HG02870 (cell line): ENCODE data around the gene PRKAG2.

Source experiments
- ATAC-seq: cut with Tn5 transposase; IDR thresholded peaks from one replicate; pipeline ENCODE4 v1.9.1; 2021; ENCODE audit warnings: mild to moderate bottlenecking, moderate library complexity; ENCODE audit not compliant: unreplicated experiment

The PRKAG2 gene

DNA sequence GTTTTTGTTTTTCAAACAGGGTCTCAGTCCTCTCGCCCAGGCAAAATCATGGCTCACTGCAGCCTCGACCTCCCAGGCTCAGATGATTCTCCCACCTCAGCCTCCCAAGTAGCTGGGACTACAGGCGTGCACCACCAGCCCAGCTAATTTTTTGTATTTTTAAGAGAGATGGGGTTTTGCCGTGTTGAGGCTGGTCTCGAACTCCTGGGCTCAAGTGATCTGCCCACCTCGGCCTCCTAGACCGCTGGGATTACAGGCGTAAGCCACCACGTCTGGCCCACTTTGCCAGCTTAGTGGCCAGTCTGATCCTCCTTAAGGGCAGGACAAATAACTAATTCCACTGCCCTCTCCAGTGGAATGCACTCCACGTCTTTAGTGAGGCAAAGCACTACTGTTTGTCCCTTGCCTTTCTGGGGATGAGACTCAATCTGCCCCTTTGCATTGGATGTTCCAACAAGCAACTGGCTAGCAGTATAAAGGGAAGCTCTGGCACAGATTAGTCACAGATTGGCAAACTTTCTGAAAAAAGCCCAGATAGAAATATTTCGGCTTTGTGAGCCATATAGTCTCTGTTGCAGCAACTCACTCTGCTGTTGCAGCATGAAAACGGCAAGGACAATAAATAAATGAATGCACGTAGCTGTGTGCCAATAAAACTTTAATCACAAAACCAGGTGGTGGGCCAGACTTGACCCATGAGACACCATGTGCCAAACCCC, 213.4 kb downstream of the PRKAG2 start:
- no peak for ATAC-seq

DNA sequence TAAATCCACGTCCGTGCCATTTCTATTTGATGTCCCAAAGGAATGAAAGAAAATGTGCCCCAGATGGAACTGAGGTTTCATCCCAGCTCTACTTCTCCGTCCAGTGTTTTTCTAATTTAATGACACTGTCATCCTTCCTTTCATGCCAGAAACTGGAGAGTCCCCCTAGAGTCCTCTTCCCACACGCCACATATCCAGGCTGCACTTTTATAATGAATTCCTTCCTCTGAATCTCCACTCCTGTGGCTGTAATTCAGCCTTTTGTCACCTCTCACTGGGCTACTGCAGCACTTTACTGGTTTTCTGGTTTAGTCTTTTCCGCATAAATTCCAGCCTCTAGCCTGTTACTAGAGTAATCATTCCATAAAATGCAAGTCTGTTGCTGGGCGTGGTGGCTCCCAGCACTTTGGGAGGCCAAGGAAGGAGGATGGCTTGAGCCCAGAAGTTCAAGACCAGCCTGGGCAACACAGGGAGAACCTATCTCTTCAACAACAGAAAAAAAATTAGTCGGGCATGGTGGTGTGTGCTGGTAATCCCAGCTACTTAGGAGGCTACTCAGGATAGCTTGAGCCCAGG, 214.6 kb downstream of the PRKAG2 start:
- no peak for ATAC-seq

GRCh38 chr7:151661587-151661986, 215.3 kb downstream of the PRKAG2 start:
- no peak for ATAC-seq

DNA sequence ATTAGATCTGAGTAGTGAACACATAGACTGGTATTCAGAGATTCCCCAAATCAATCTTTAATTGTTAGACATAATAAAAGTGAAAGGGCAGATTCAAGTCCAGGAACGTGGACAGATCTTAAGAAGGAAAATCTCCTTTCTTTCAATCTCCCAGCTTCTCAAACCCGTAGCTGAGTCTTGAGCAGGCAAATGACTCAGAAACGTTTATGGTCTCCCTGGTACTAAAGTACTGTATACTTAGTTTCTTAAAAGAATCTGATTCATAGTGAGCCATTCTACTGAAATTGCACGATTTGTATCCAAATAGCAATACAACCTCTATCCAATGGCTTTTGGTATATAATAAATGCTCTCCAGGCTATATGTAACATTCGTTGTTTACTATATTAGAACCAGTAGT, 216.8 kb downstream of the PRKAG2 start:
- no peak for ATAC-seq

GRCh38 chr7:151659219-151659618, 217.7 kb downstream of the PRKAG2 start:
- ATAC-seq, result no peak

GRCh38 chr7:151658778-151659177, 218.1 kb downstream of the PRKAG2 start:
- ATAC-seq, result no peak

DNA sequence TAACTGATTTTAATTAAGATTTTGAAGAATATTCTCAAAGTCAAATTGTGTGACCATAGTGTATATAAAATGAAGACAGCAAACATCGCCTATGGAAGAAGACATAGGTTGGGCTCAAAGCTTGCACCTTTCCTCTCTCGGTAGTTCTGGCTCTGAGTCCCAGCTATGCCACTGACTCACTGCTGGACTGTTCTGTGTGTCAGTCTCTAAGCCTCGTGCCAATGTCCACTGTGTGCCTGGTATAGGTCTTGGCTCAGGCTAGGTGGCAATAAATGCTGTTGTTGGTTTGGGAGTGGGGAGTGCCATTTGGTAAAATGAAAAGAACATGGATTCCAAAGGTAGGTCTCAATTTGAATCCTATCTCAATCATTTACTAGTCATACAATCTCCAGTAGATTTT, 219.7 kb downstream of the PRKAG2 start:
- ATAC-seq, result no peak

- ATAC-seq, result no peak
Measured at GRCh38 chr7:151655555-151655954, 221.4 kb downstream of the PRKAG2 start.

- ATAC-seq, result no peak
Measured at GRCh38 chr7:151652111-151652510, 224.8 kb downstream of the PRKAG2 start.

DNA sequence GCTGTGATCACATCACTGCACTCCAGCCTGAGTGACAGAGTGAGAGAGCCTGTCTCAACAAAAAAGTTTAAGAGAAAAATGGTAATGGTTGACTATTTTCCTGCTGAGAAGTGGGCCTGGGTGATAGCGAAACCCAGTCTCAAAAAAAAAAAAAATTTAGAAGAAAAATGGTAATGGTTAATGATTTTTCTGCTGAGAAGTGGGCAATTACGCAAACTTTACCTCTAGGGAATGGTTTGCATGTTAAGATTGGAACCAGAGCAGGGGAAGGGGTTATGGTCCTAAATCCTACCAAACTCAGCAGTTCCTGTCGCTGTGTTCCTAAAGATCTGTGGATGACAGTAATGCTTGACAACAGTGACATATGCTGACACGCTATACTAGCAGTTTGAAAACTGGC, 226.8 kb downstream of the PRKAG2 start:
- ATAC-seq, result no peak

GRCh38 chr7:151648429-151648828, 228.5 kb downstream of the PRKAG2 start:
- no peak for ATAC-seq

DNA sequence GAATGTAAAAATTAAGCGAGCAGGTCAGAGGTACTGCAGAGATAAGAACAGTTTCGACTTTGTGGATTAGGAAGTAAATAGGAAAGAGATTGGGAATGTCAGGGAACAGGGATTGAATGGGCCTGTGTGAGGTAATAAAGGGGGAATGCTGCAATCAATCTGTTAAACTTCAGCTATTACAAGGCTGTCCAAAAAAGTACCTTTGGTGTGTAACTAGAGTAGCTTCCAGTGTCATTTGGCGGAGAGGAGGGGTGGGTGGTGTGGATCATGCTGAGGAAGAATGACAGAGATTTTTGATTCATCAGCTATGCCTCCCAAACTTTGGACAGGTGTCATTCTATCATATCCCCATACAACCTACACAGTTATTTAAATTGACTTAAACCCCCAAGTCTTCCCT, 229.0 kb downstream of the PRKAG2 start:
- ATAC-seq, result no peak

DNA sequence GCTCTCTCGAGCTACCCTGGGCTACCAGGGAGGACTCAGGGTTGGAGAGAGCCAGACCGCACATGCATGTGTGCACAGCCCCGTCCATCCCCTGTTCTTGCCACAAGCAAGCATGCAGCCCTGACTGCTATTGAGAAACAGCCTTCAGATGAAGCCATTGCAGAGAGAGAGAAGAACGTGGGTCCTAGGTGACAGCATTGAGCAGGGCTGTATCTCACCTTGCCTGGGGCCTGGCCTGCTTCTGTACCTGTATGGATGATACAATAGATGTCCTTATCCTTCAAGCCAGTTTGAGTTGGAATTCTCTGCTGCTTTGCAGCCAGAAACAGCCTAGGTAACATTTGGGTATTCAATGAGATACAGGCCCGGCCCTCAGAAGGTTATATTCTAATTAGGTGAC, 229.9 kb downstream of the PRKAG2 start:
- no peak for ATAC-seq

DNA sequence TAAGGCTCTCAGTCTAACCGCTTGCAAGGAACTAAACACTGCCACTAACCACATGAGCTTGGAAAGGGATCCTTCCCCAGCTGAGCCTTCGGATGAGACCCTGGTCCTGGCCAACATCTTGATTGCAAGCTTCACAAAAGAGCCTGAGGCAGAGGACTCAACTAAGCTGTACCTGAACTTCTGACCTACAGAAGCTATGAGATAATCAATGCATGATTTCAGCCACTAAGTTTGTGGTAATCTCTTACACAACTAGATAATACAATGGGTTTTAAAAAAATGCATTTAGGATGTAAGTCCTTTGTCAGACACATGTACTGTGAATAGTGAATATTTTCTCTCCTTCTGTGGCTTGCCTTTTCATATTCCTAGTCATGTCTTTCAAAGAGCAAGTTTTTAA, 231.6 kb downstream of the PRKAG2 start:
- ATAC-seq, result no peak

GRCh38 chr7:151644554-151644953, 232.4 kb downstream of the PRKAG2 start:
- ATAC-seq, result no peak

- ATAC-seq, result no peak
Measured at GRCh38 chr7:151642746-151643145, 234.2 kb downstream of the PRKAG2 start.

DNA sequence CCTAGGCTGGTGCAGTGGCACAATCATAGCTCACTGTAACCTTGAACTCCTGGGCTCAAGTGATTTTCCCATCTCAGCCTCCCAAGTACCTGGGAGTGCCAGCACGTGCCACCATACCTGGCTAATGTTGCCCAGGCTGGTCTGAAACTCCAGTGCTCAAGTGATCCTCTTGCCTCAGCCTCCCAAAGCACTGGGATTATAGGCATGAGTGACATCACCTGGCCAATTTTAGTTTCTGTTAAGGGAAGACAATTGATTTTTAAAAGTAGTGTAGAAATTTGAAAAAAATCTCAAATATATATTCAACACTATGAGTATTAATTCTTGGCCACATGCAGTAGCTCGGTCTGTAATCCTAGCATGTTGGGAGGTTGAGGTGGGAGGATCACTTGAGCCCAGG, 235.3 kb downstream of the PRKAG2 start:
- no peak for ATAC-seq

DNA sequence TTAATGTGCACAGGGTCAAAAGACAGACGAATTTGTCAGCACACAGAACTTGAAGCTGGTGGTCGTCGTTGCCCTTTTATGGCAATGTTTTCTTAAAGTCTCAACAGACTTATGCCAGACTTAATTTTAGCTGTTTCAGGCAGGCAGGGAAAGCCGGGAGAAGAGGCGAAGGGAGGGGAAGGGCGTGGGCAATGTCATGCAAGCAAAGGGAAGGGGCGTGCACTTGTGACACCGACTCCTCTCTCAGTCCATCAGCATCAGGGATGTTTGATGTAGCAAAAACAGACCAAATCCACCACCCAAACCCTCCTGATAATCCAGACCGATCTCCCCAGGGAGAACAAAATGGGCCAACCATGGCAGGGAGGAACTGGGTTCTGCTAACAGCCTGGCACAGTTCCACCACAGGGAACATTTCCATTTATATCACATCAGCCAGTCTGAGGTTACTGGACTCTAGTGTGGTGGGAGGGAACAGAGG, 239.1 kb downstream of the PRKAG2 start:
- no peak for ATAC-seq

DNA sequence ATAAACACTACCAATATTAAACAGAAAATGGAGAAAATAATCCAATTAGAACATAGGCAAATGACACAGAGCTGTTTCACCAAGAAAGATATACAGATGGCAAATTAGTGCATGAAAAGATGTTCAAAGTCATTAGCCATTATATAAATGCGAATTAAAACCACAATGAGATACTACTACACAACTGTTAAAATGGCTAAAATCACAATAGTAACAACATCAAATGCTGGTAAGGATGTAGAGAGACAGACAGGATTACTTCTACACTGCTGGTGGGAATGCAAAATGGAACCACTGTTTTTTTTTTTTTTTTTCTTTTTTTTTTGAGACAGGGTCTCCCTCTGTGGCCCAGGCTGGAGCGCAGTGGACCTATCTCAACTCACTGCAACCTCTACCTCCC, 242.3 kb downstream of the PRKAG2 start:
- no peak for ATAC-seq

DNA sequence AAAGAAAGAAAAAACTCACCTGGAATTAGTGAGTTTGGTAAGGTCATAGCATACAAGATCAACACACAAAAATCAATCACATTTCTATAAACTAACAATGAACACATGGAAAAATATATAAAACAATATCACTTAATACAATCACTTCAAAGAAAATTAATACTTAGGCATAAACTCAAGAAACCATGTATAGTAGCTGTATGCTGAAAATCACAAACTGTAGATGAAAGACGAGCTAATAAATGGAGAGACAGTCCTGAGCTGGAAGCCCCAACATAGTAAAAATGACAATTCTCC, 243.5 kb downstream of the PRKAG2 start:
- no peak for ATAC-seq

DNA sequence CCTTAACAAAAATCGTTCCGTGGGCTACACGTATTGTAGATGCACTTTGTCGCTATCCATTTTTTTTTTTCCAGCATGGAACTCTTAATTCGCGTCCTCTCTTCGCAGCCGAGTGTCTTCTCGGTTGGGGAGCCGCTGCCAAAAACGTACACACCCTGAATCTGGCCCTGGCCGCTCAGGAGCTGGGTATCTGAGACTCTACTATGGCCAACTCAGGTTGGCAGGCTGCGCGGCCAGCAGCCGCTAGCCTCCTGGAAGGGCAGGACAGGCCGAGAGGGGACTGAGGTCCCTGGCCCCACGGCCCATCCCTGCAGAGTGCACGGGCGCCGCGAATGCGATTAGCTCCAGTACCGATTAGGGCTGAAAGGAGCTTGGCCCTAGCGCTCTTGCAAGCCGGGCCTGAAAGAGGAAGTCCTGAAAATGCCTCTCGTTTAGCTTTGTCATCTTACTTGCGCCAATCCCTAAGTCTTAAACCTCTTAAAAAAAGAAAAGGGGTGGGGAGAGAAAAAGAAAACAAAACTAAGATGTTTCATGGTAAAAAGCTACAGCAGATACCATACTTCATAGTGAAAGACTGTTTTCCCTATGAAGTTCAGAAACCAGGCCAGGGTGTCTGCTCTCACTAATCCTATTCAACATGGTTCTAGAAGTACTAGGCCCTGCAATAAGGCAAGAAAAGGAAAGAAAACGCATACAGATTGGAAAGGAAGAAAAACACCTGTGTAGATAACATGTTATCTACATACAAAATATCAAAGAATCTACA, 244.0 kb downstream of the PRKAG2 start:
- peak; percentile 51 for ATAC-seq
